ENCODE data around the gene BRCC3.

Gene BRCC3

DNA sequence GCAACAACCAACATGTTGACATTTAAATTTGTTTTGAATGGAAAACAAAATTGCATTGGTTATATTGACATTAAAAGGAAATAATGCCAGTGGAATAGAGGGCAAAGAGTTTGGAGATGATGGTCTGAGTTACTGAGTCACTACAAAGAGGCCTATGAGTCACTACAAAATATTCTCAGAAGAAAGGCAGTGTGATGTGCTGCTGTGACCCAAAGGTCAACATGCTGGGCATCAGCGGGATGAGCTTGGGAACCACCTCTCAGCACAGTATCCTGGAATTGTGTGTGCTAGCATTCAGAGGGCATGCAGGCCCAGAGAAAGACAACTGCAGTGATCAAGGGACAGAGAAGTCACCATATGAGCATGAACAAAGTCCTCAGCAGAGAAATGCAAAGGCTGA is 3.1 kb upstream of the BRCC3 start:
- Histone ChIP-seq H3K9me2 (replicated peaks; ENCODE audit: insufficient read depth, low read length) (no peaks in the 10 kb centered on the region), H3K9ac (ENCODE audit: low read length) (no peak overlapping the region), H3K9me3 (replicated peaks; ENCODE audit: insufficient read depth, low read length) (no peaks in the 10 kb centered on the region), H2AFZ (ENCODE audit: low read length) (no peak overlapping the region), H3K4me1 (ENCODE audit: low read length) (no peaks in the 10 kb centered on the region), H3K4me3 (ENCODE audit: low read length) (no peak overlapping the region), H3K36me3 (replicated peaks; ENCODE audit: insufficient read depth, low read length) (no peaks in the 10 kb centered on the region), H3K27ac (ENCODE audit: low read length) (no peak overlapping the region), H3K79me2 (ENCODE audit: low read length) (peaks cover 19% of the 10 kb centered on the region), H3K27me3 (replicated peaks; ENCODE audit: insufficient read depth, low read length) (no peaks in the 10 kb centered on the region), H3F3A (ENCODE audit: insufficient read depth, low read length) (no peaks in the 10 kb centered on the region), H4K20me1 (ENCODE audit: insufficient read depth, low read length) (no peaks in the 10 kb centered on the region), H3K4me2 (ENCODE audit: low read depth, low read length) (no peak overlapping the region)
- no peak for DNase-seq
- TF ChIP-seq EZH2phosphoT487 (IDR thresholded peaks at IDR 0.05; ENCODE audit: low read length) (no peak), EZH2 (optimal IDR thresholded peaks at IDR 0.05; ENCODE audit: low read depth, low read length) (no peak)
- TF ChIP-seq, protein P1, sequence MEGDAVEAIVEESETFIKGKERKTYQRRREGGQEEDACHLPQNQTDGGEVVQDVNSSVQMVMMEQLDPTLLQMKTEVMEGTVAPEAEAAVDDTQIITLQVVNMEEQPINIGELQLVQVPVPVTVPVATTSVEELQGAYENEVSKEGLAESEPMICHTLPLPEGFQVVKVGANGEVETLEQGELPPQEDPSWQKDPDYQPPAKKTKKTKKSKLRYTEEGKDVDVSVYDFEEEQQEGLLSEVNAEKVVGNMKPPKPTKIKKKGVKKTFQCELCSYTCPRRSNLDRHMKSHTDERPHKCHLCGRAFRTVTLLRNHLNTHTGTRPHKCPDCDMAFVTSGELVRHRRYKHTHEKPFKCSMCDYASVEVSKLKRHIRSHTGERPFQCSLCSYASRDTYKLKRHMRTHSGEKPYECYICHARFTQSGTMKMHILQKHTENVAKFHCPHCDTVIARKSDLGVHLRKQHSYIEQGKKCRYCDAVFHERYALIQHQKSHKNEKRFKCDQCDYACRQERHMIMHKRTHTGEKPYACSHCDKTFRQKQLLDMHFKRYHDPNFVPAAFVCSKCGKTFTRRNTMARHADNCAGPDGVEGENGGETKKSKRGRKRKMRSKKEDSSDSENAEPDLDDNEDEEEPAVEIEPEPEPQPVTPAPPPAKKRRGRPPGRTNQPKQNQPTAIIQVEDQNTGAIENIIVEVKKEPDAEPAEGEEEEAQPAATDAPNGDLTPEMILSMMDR (IDR thresholded peaks at IDR 0.05; ENCODE audit: low read length), result no peak

- TF ChIP-seq EZH2 (optimal IDR thresholded peaks at IDR 0.05; ENCODE audit: low read depth, low read length) (no peak), EZH2phosphoT487 (IDR thresholded peaks at IDR 0.05; ENCODE audit: low read length) (no peak)
- TF ChIP-seq, protein P1 (IDR thresholded peaks at IDR 0.05; ENCODE audit: low read length), result no peak
- H3K4me1 ChIP-seq (ENCODE audit: low read length), result peaks cover 5% of the 10 kb centered on the region; the same call in 1 of the 2 replicates
- H3K9me3 ChIP-seq (replicated peaks; ENCODE audit: insufficient read depth, low read length), result no peaks in the 10 kb centered on the region
- no peaks in the 10 kb centered on the region for H3K27me3 ChIP-seq (replicated peaks; ENCODE audit: insufficient read depth, low read length)
- peak overlapping the region; percentile 61; the same call in 1 of the 2 replicates for H3K4me2 ChIP-seq (ENCODE audit: low read depth, low read length)
- H3K9ac ChIP-seq (ENCODE audit: low read length), result no peak overlapping the region
- DNase-seq, result no peak
- H3F3A ChIP-seq (ENCODE audit: insufficient read depth, low read length), result no peaks in the 10 kb centered on the region; the same call in 1 of the 2 replicates
- peaks cover 26% of the 10 kb centered on the region for H3K79me2 ChIP-seq (ENCODE audit: low read length)
- no peaks in the 10 kb centered on the region for H4K20me1 ChIP-seq (ENCODE audit: insufficient read depth, low read length)
- no peak overlapping the region for H3K4me3 ChIP-seq (ENCODE audit: low read length)
- H3K9me2 ChIP-seq (replicated peaks; ENCODE audit: insufficient read depth, low read length), result no peaks in the 10 kb centered on the region
- H3K27ac ChIP-seq (ENCODE audit: low read length), result no peak overlapping the region
- no peak overlapping the region for H2AFZ ChIP-seq (ENCODE audit: low read length)
- no peaks in the 10 kb centered on the region for H3K36me3 ChIP-seq (replicated peaks; ENCODE audit: insufficient read depth, low read length)
Observed at GRCh38 chrX:155069414-155069813, 1.9 kb upstream of the BRCC3 start.

DNA sequence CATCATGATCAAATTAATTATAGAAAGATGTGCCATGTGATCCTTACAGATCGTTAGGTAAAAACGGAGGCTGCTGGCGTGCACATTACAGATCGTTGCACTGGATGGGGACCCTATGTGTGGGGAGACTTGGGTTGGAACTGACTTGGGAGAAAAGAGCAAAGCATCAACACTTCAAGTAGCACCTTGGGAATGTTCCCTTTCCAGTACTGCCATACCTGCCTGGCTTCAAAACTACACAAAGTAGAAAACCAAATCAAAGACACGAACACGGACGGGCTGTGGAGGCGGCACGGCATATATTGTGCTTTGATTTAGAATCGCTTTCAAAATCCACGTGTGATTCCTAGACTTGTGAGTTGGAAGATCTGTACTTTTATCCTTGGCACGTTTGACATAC is 1.3 kb upstream of the BRCC3 start:
- Histone ChIP-seq H3K4me1 (ENCODE audit: low read length) (peaks cover 5% of the 10 kb centered on the region; the same call in 1 of the 2 replicates), H3K79me2 (ENCODE audit: low read length) (peaks cover 26% of the 10 kb centered on the region), H3K9me3 (replicated peaks; ENCODE audit: insufficient read depth, low read length) (no peaks in the 10 kb centered on the region), H3K4me2 (ENCODE audit: low read depth, low read length) (peak overlapping the region; percentile 61), H3K4me3 (ENCODE audit: low read length) (peak overlapping the region; percentile 66), H3F3A (ENCODE audit: insufficient read depth, low read length) (no peaks in the 10 kb centered on the region; the same call in 1 of the 2 replicates), H2AFZ (ENCODE audit: low read length) (peak overlapping the region; percentile 69; the same call in 1 of the 2 replicates), H4K20me1 (ENCODE audit: insufficient read depth, low read length) (no peaks in the 10 kb centered on the region), H3K9me2 (replicated peaks; ENCODE audit: insufficient read depth, low read length) (no peaks in the 10 kb centered on the region), H3K36me3 (replicated peaks; ENCODE audit: insufficient read depth, low read length) (no peaks in the 10 kb centered on the region), H3K27me3 (replicated peaks; ENCODE audit: insufficient read depth, low read length) (no peaks in the 10 kb centered on the region), H3K9ac (ENCODE audit: low read length) (peak overlapping the region; percentile 62), H3K27ac (ENCODE audit: low read length) (no peak overlapping the region)
- TF ChIP-seq EZH2 (optimal IDR thresholded peaks at IDR 0.05; ENCODE audit: low read depth, low read length) (no peak), EZH2phosphoT487 (IDR thresholded peaks at IDR 0.05; ENCODE audit: low read length) (no peak)
- TF ChIP-seq, protein P1 (IDR thresholded peaks at IDR 0.05; ENCODE audit: low read length), result no peak
- DNase-seq, result no peak

Measured in MM.1S (cell line).